Panc1 (cell line): ENCODE measurements around the gene FUT7. TPM values are rescaled to one million over a fixed set of nuclear protein-coding genes. Genes with fewer than 3 reads are reported as not detected.

Experiments used
- ATAC-seq: fragments of 200-7000 bp; cut with Tn5 transposase; 2 replicates; pipeline ENCODE4 v1.9.1; 2020; ENCODE audit warnings: mild to moderate bottlenecking, moderate library complexity
- BruUV-seq: library from RNA; stranded (reverse); fragments of 400-500 nt; replicated peaks from 2 replicates; lab custom pipeline; 2021; lab: Mats Ljungman, UMichigan
- CTCF ChIA-PET: fragments of 300-600 bp; sonication (Branson Sonifier 250); formaldehyde crosslinking; loops from one replicate; lab custom pipeline; 2022; ENCODE audit warnings: antibody characterized with exemption; lab: Charles Lee
- POLR2A ChIA-PET: fragments of 300-600 bp; sonication (Branson Sonifier 250); formaldehyde crosslinking; loops from one replicate; lab custom pipeline; 2022; ENCODE audit warnings: antibody characterized with exemption; lab: Charles Lee
- DNase-seq: peaks from one replicate; pipeline ENCODE4 v3.0.0-alpha.2; 2010; ENCODE audit warnings: low read depth, low spot score
- H3K27ac ChIP-seq: 2 replicates; pipeline ENCODE4 v1.5.1; 2011; ENCODE audit warnings: mild to moderate bottlenecking, low read length, inconsistent platforms
- H3K27me3 ChIP-seq: fragments of 200-500 bp; sonication (Bioruptor generic); 2 replicates; pipeline ENCODE4 v1.6.0; 2014; ENCODE audit warnings: low read length, inconsistent platforms; ENCODE audit not compliant: control insufficient read depth, insufficient read depth
- H3K36me3 ChIP-seq: fragments of 200-500 bp; sonication (Bioruptor generic); 2 replicates; pipeline ENCODE4 v1.5.1; 2014; ENCODE audit warnings: inconsistent platforms, mild to moderate bottlenecking, low read length, moderate library complexity; ENCODE audit not compliant: control insufficient read depth, insufficient read depth
- H3K4me1 ChIP-seq: 2 replicates; pipeline ENCODE4 v1.5.1; 2011; ENCODE audit warnings: inconsistent platforms, mild to moderate bottlenecking, low read length, moderate library complexity; ENCODE audit not compliant: control insufficient read depth, insufficient read depth
- H3K4me3 ChIP-seq, 2 experiments: 2 replicates each; pipeline ENCODE4 v1.5.1; 2011 to 2012; ENCODE audit warnings: low read depth in 2 of 2, low read length in 2 of 2, mild to moderate bottlenecking in 2 of 2, inconsistent platforms in 1 of 2, moderate library complexity in 1 of 2
- H3K9me3 ChIP-seq: fragments of 200-500 bp; sonication (Bioruptor generic); 2 replicates; pipeline ENCODE4 v1.5.1; 2014; ENCODE audit warnings: low read depth, mild to moderate bottlenecking, inconsistent platforms, low read length, moderate library complexity; ENCODE audit not compliant: control insufficient read depth, insufficient read depth
- POLR2AphosphoS5 ChIP-seq: IDR thresholded peaks from 2 replicates; pipeline ENCODE4 v1.6.1; 2012; ENCODE audit warnings: mild to moderate bottlenecking, low read depth, low read length, moderate library complexity
- REST ChIP-seq, 2 experiments: IDR thresholded peaks; 2 replicates each; pipeline ENCODE4 v1.6.1; 2011 to 2012; ENCODE audit warnings: low read depth in 2 of 2, control low read depth in 1 of 2, low read length in 1 of 2, mild to moderate bottlenecking in 1 of 2, moderate library complexity in 1 of 2; ENCODE audit not compliant: insufficient read depth in 1 of 2
- SIN3A ChIP-seq: IDR thresholded peaks from 2 replicates; pipeline ENCODE4 v1.6.1; 2012; ENCODE audit warnings: low read depth, mild to moderate bottlenecking, low read length, moderate library complexity, borderline replicate concordance; ENCODE audit not compliant: insufficient read depth
- TCF7L2 ChIP-seq: IDR thresholded peaks from 2 replicates; pipeline ENCODE4 v1.6.1; 2011; ENCODE audit warnings: mild to moderate bottlenecking, low read depth, low read length, inconsistent platforms
- in situ Hi-C: cut with HindIII; loops from 2 replicates; pipeline ENCODE4 v1.10.0; 2016; ENCODE audit warnings: low sequenced_read_pairs, low pct_unique_long_range_greater_than_20kb
- intact Hi-C: fragments of 100-400 bp; cut with micrococcal nuclease; formaldehyde crosslinking; loops from one replicate; pipeline ENCODE4 v1.10.0; 2022; ENCODE audit not compliant: unreplicated experiment
- total RNA-seq: library from RNA; stranded (reverse); gene quantifications from one replicate; pipeline ENCODE4 v1.2.1, GENCODE V29; 2021; ENCODE audit not compliant: unreplicated experiment
- TF ChIP-seq, protein P1 (sequence below): fragments of 450-650 bp; IDR thresholded peaks from 2 replicates; pipeline ENCODE4 v1.5.1; 2017; ENCODE audit warnings: mild to moderate bottlenecking

FUT7 gene
- total RNA-seq, 1 experiment from 2014 or later = not detected

- intact Hi-C loops (no loop called here), in situ Hi-C loops (no loop called here)
- DNase-seq (no peak), ATAC-seq (no peak)
- no TSS peak for BruUV-seq
- no peaks in the 10 kb centered on the region for H3K9me3 ChIP-seq
- ChIA-PET CTCF (interaction anchor here (0.6 kb wide), 1 partner anchor 51 kb away, joined by 5 read pairs; no protein-coding TSS in a partner anchor), POLR2A (no interaction called here)
- H3K4me1 ChIP-seq = no peaks in the 10 kb centered on the region
- H3K27me3 ChIP-seq = no peaks in the 10 kb centered on the region
- H3K27ac ChIP-seq = no peak overlapping the region
- no peaks in the 10 kb centered on the region for H3K36me3 ChIP-seq
- H3K4me3 ChIP-seq = no peak overlapping the region
- TF ChIP-seq REST (IDR thresholded peaks at IDR 0.05; ENCODE audit: insufficient read depth in 1 of 2, low read depth in 2 of 2, low read length in 1 of 2) = no peak
- TF ChIP-seq, protein P1, sequence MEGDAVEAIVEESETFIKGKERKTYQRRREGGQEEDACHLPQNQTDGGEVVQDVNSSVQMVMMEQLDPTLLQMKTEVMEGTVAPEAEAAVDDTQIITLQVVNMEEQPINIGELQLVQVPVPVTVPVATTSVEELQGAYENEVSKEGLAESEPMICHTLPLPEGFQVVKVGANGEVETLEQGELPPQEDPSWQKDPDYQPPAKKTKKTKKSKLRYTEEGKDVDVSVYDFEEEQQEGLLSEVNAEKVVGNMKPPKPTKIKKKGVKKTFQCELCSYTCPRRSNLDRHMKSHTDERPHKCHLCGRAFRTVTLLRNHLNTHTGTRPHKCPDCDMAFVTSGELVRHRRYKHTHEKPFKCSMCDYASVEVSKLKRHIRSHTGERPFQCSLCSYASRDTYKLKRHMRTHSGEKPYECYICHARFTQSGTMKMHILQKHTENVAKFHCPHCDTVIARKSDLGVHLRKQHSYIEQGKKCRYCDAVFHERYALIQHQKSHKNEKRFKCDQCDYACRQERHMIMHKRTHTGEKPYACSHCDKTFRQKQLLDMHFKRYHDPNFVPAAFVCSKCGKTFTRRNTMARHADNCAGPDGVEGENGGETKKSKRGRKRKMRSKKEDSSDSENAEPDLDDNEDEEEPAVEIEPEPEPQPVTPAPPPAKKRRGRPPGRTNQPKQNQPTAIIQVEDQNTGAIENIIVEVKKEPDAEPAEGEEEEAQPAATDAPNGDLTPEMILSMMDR = no peak
- no peak for TF ChIP-seq POLR2AphosphoS5
- no peak for TF ChIP-seq TCF7L2
- no peak for TF ChIP-seq SIN3A
Observed at GRCh38 chr9:136984464-136985026, 47.3 kb downstream of the FUT7 start.

DNA sequence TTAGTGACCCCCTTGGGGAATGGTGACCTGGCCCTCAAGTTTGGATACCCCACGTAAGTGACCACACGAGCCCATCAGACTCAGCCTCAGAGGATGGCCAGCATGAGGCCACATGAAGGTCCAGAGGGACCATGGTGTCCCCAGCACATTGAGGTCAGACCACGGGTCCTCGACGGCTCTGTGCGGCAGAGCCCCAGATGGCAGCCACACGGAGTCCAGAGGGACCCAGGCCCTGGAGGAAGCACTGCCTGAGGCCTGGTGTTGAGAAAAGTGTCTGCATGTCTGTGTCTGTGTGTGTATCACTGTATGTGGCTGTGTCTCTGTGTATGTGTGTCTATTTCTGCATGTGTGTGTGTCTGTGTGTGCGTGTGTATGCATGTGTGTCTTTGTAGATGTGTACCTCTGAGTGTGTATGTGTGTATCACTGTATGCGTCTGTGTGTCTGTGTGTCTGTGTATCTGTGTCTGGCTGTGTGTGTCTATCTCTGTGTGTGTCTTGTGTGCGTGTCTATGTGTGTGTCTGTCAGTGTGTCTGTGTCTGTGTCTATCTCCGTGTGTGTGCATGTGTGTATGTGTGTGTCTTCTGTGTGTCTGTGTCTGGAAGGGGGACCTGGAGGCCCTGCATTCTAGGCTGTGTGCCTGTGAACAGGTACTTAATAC, 48.1 kb downstream of the FUT7 start:
- no peak for TF ChIP-seq SIN3A
- no peak for TF ChIP-seq POLR2AphosphoS5
- no peak for TF ChIP-seq TCF7L2
- TF ChIP-seq REST (IDR thresholded peaks at IDR 0.05; ENCODE audit: insufficient read depth in 1 of 2, low read depth in 2 of 2, low read length in 1 of 2) = no peak
- TF ChIP-seq, protein P1 = no peak
- H3K36me3 ChIP-seq = no peaks in the 10 kb centered on the region
- in situ Hi-C loops = no loop called here
- no peak for ATAC-seq
- no TSS peak for BruUV-seq
- ChIA-PET CTCF (no interaction called here), POLR2A (no interaction called here)
- no peaks in the 10 kb centered on the region for H3K27me3 ChIP-seq
- H3K27ac ChIP-seq = no peak overlapping the region
- no peak for DNase-seq
- intact Hi-C loops = no loop called here
- no peaks in the 10 kb centered on the region for H3K9me3 ChIP-seq
- H3K4me3 ChIP-seq = no peak overlapping the region
- no peaks in the 10 kb centered on the region for H3K4me1 ChIP-seq
